D721Med (cell line): Measurements from ENCODE around the gene GPR180.

Experiments used
- DNase-seq: peaks from one replicate; pipeline ENCODE4 v3.0.0; 2011; ENCODE audit warnings: low spot score; ENCODE audit not compliant: insufficient read length
- FAIRE-seq: peaks from 2 replicates; lab custom pipeline; 2011; peaks lifted over from hg19 to GRCh38; lab: Jason Lieb, UNC
- CTCF ChIP-seq: IDR thresholded peaks from 2 replicates; pipeline ENCODE4 v1.5.1; 2012; ENCODE audit warnings: mild to moderate bottlenecking, control low read depth; ENCODE audit not compliant: insufficient read depth; ENCODE audit errors: missing control alignments

Gene GPR180

DNA sequence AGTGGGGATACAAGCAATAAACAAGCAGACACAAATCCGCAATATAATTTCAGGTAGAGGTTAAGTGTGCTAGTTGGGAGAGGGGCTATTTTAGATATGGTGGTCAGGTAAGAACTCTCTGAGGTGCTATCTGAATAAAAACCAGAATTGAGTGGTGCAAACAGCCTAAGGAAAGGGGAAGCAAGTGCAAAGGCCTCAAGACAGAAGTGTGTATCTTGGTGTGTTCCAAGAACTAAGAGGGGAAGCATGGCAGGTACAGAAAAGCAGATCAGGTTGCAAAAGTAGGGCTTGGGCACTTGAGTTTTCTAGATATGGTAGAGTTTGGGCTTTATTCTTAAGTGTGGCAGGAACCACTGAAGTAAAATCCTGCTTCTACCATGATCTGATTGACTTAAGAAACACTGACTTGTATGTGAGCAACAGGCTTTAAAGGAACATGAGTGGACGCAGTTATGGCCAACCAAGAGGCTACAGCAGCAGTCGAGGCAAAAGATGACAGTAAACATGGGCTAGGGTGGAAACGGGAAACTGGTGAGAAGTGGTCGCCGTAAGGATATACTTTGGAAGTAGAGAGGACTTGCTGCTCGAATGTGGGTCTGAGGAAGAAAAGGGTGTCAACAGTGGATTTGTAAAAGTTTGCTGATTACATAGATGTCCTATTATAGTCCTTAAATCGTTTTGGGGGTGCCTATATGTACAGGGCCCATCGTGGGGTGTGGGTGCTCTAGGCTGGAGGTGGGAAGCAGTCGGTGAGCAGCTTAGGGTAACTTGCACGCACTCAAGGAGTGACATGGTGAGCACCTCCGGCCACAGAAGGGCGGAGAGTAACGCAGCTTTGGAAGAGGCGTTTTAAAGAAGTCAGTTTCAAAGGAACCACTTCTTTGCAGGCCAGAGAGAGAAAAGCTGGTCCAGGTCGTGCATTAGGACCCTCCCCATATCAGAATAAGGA is 6.4 kb upstream of the GPR180 start:
- no peak for TF ChIP-seq CTCF
- DNase-seq (no peak), FAIRE-seq (no peak)

DNA sequence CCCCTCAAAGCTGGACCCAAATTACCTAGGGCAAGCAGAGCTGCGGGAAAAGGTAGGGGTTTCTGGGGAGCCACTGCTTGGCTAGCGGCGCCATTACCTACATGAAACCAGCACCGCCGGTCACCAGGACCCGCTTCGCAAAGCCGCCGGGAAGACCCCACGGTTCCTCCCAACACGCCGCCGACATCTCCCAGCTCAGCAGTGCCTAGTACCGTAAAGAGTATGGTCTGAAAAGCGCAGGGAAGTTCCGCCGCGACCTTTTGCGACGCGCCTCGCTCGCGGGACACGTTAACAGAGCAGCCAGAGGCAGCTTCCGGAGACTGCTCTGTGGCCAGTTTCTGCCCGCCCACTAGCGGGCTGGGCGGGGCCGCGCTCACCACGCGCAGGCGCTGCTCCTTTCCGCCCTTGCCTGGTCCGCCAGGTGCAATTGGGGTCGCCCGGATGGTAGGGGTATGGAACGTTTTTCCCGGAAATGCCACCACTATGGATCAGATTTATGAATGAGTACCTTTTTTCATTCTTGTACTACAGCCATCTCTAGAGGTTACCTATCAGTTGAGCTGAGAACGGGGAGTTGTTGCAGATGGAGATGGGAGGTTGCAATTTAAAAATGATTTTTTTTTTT is 5.6 kb upstream of the GPR180 start, which contains the start of gene TGDS:
TSS of gene TGDS (minus strand) at position 203 of the 625 bp plus-strand sequence. CDS start at position 187, 16 bp downstream.
- FAIRE-seq (no peak), DNase-seq (peak; percentile 64)
- no peak for TF ChIP-seq CTCF

DNA sequence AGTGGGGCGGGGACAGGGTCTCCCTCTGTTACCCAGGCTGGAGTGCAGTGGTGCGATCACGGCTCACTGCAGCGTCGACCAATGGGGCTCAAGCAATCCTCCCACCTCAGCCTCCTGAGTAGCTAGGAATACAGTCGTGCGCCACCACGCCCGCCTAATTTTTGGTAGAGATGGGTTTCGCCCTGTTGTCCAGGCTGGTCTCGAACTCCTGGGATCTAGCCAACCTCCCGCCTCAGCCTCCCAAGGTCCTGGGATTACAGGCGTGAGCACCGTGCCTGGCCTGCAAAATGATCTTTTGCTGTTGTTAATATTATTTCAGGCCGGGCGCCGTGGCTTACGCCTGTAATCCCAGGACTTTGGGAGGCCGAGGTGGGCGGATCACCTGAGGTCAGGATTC is 5.1 kb upstream of the GPR180 start:
- no peak for TF ChIP-seq CTCF
- FAIRE-seq (no peak), DNase-seq (no peak)

DNA sequence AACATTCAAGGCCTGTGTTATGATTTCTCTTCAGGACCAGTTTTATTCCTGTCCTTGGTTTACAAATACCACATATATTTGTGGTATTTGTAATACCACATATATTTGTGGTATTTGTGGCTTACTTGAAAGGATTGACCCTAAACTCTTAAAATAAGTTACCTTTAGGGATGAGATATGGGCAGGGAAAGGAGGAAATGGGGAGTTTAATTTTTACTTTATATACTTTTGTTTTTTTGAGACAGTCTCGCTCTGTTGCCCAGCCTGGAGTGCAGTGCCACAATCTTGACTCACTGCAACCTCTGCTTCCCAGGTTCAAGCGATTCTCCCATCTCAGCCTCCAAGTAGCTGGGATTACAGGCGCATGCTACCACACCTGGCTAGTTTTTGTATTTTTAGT is 3.4 kb upstream of the GPR180 start:
- FAIRE-seq = no peak
- no peak for DNase-seq
- TF ChIP-seq CTCF = no peak

DNA sequence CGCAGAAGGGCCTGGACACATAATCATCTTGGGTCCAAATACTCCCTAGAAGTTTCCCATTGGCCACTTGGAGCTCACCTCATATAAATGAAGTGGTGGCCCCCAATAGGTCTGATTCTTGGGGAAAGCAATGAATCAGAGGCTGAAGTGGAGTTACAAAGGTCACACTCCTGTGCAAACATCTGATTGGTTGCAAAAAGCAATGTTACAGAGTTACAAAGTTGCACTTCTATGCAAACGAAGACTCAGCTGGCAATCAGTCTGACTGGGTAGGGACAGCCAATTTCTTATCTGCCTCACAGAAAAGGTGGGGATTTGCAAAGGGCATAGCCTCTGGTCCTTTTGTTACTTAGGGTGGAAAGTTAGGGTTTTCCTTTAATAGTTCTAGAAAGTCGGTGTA is 1.8 kb upstream of the GPR180 start:
- FAIRE-seq (no peak), DNase-seq (no peak)

GRCh38 chr13:94602467-94602866 is 810 bp downstream of the GPR180 start:
- no peak for DNase-seq
- peak; percentile 60 for FAIRE-seq
- no peak for TF ChIP-seq CTCF

More for the DNA sequence above, 1.8 kb upstream of the GPR180 start:
- TF ChIP-seq CTCF = no peak
